Measurements from ENCODE around the gene SPEM2. TPM values are rescaled to one million over a fixed set of nuclear protein-coding genes. Genes with fewer than 3 reads are reported as not detected.

The SPEM2 gene
- total and polyA plus RNA-seq, 3 experiments from 2014 or later = not detected

- Mint-ChIP-seq H3K4me1 (peaks cover 8 to 28% (median 13%) of the 10 kb centered on the region in 3 donors), H3K36me3 (peaks cover 0 to 4% (median 0%) of the 10 kb centered on the region in 3 donors), H3K4me3 (peak overlapping the region in 6 of 7 donors; percentile 1 to 79 (median 34)), H3K27ac (peak overlapping the region in 7 of 8 donors; percentile 25 to 92 (median 48)), H3K9me3 (no peaks in the 10 kb centered on the region), H3K27me3 (peaks cover 0 to 6% of the 10 kb centered on the region in 2 donors)
- DNase-seq = no peak
- Histone ChIP-seq H3K4me1 (ENCODE audit: insufficient read depth, low read length) (peaks cover 8% of the 10 kb centered on the region), H3K27ac (ENCODE audit: low read depth, low read length) (no peak overlapping the region), H3K4me3 (ENCODE audit: low read length) (no peak overlapping the region), H3K9me3 (ENCODE audit: low read length) (no peaks in the 10 kb centered on the region), H3K27me3 (ENCODE audit: insufficient read depth, low read length, poor library complexity, severe bottlenecking) (no peaks in the 10 kb centered on the region), H3K36me3 (ENCODE audit: insufficient read depth, low read length) (no peaks in the 10 kb centered on the region)
- POLR2A ChIA-PET = interaction anchor here (0.5 kb wide), 1 partner anchor 37 kb away, joined by 3 read pairs; no protein-coding TSS in a partner anchor
- CTCF ChIA-PET = interaction anchor here (1.8 to 2.0 kb wide), 2 partner anchors 28 to 53 kb away, joined by 5 to 7 read pairs; no protein-coding TSS in a partner anchor
Measured at GRCh38 chr17:7408863-7409262, 16.6 kb upstream of the SPEM2 start.

DNA sequence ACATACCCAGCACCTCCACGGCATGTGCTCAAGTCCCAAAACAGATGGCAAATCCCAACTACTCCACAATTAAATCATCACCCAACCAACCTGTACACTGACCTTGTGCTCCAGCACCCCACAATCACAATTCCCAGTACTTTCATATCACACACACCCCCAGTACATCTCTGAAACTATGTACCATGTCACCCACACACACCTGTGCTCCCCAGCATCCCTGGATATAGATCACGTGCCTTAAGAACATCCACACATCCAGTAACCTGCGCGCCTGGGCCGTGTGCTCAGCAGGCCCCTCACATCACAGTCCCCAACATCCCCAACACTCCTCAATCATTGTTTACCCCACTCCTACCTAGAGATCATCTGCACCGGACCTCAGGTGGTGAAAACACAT, 15.7 kb upstream of the SPEM2 start:
- ChIA-PET CTCF (interaction anchor here (1.8 kb wide), 1 partner anchor 27 kb away, joined by 7 read pairs; no protein-coding TSS in a partner anchor), POLR2A (no interaction called here)
- Histone ChIP-seq H3K36me3 (ENCODE audit: insufficient read depth, low read length) (no peaks in the 10 kb centered on the region), H3K27me3 (ENCODE audit: insufficient read depth, low read length, poor library complexity, severe bottlenecking) (no peaks in the 10 kb centered on the region), H3K4me3 (ENCODE audit: low read length) (no peak overlapping the region), H3K9me3 (ENCODE audit: low read length) (no peaks in the 10 kb centered on the region), H3K27ac (ENCODE audit: low read depth, low read length) (no peak overlapping the region), H3K4me1 (ENCODE audit: insufficient read depth, low read length) (peaks cover 8% of the 10 kb centered on the region)
- DNase-seq = no peak
- Mint-ChIP-seq H3K36me3 (no peaks in the 10 kb centered on the region), H3K9me3 (no peaks in the 10 kb centered on the region), H3K27ac (peak overlapping the region in 3 of 8 donors; percentile 0 to 43 (median 31)), H3K4me3 (peak overlapping the region in 1 of 7 donors; percentile 78), H3K27me3 (peaks cover 0 to 6% of the 10 kb centered on the region in 2 donors), H3K4me1 (peaks cover 8 to 24% (median 8%) of the 10 kb centered on the region in 3 donors)

- H3K4me1 ChIP-seq (ENCODE audit: insufficient read depth, low read length) = no peaks in the 10 kb centered on the region
- H3K27me3 Mint-ChIP-seq = peaks cover 0 to 6% of the 10 kb centered on the region in 2 donors
- no peak for DNase-seq
- H3K27me3 ChIP-seq (ENCODE audit: insufficient read depth, low read length, poor library complexity, severe bottlenecking) = no peaks in the 10 kb centered on the region
- ChIA-PET POLR2A (no interaction called here), CTCF (no interaction called here)
- H3K4me3 ChIP-seq (ENCODE audit: low read length) = no peak overlapping the region
- no peaks in the 10 kb centered on the region for H3K9me3 Mint-ChIP-seq
- no peaks in the 10 kb centered on the region for H3K36me3 ChIP-seq (ENCODE audit: insufficient read depth, low read length)
- peaks cover 5 to 17% (median 8%) of the 10 kb centered on the region in 3 donors for H3K4me1 Mint-ChIP-seq
- H3K4me3 Mint-ChIP-seq = peak overlapping the region in 1 of 7 donors; percentile 37
- H3K27ac Mint-ChIP-seq = peak overlapping the region in 1 of 8 donors; percentile 38
- H3K27ac ChIP-seq (ENCODE audit: low read depth, low read length) = no peak overlapping the region
- no peaks in the 10 kb centered on the region for H3K36me3 Mint-ChIP-seq
- no peaks in the 10 kb centered on the region for H3K9me3 ChIP-seq (ENCODE audit: low read length)
Measured at GRCh38 chr17:7410634-7411426, 14.6 kb upstream of the SPEM2 start.

DNA sequence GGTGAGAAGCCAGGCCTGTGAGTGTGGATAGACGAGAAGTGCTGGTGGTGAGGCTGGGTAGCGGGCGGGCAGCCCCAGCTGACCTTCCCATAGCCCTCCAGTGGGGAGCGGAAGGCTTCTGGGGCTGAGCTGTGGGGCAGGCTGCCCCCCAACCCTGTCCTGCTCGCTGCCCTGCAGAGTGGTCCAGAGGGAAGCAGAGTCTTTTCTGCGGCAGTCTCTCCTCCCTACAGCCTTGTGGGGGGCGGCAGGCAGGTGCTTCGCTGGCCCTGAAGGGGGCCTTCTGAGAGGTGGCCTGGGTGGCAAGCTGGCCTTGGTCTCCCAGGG, 14.0 kb upstream of the SPEM2 start:
- no peaks in the 10 kb centered on the region for H3K27me3 ChIP-seq (ENCODE audit: insufficient read depth, low read length, poor library complexity, severe bottlenecking)
- ChIA-PET POLR2A (no interaction called here), CTCF (no interaction called here)
- H3K36me3 Mint-ChIP-seq = no peaks in the 10 kb centered on the region
- no peaks in the 10 kb centered on the region for H3K36me3 ChIP-seq (ENCODE audit: insufficient read depth, low read length)
- H3K4me1 ChIP-seq (ENCODE audit: insufficient read depth, low read length) = no peaks in the 10 kb centered on the region
- no peak for DNase-seq
- H3K4me3 ChIP-seq (ENCODE audit: low read length) = no peak overlapping the region
- no peaks in the 10 kb centered on the region for H3K9me3 ChIP-seq (ENCODE audit: low read length)
- H3K27me3 Mint-ChIP-seq = peaks cover 0 to 4% of the 10 kb centered on the region in 2 donors
- no peak overlapping the region for H3K27ac Mint-ChIP-seq
- H3K4me3 Mint-ChIP-seq = no peak overlapping the region
- H3K4me1 Mint-ChIP-seq = peaks cover 0 to 13% (median 8%) of the 10 kb centered on the region in 3 donors
- no peak overlapping the region for H3K27ac ChIP-seq (ENCODE audit: low read depth, low read length)
- H3K9me3 Mint-ChIP-seq = no peaks in the 10 kb centered on the region

- H3K27ac ChIP-seq (ENCODE audit: low read depth, low read length) = no peak overlapping the region
- no peak overlapping the region for H3K4me3 Mint-ChIP-seq
- no peaks in the 10 kb centered on the region for H3K36me3 ChIP-seq (ENCODE audit: insufficient read depth, low read length)
- H3K4me1 Mint-ChIP-seq = peaks cover 0 to 8% (median 6%) of the 10 kb centered on the region in 3 donors
- no peak overlapping the region for H3K4me3 ChIP-seq (ENCODE audit: low read length)
- peaks cover 0 to 4% of the 10 kb centered on the region in 2 donors for H3K27me3 Mint-ChIP-seq
- DNase-seq = no peak
- CTCF ChIA-PET = interaction anchor here (1.3 to 2.2 kb wide), 2 partner anchors 24 to 57 kb away, joined by 3 to 6 read pairs; no protein-coding TSS in a partner anchor
- no peak overlapping the region for H3K27ac Mint-ChIP-seq
- H3K9me3 ChIP-seq (ENCODE audit: low read length) = no peaks in the 10 kb centered on the region
- no peaks in the 10 kb centered on the region for H3K4me1 ChIP-seq (ENCODE audit: insufficient read depth, low read length)
- H3K27me3 ChIP-seq (ENCODE audit: insufficient read depth, low read length, poor library complexity, severe bottlenecking) = no peaks in the 10 kb centered on the region
- H3K9me3 Mint-ChIP-seq = no peaks in the 10 kb centered on the region
- POLR2A ChIA-PET = no interaction called here
- H3K36me3 Mint-ChIP-seq = peaks cover 0 to 1% (median 0%) of the 10 kb centered on the region in 3 donors
Measured at GRCh38 chr17:7413346-7413985, 11.9 kb upstream of the SPEM2 start.

DNA sequence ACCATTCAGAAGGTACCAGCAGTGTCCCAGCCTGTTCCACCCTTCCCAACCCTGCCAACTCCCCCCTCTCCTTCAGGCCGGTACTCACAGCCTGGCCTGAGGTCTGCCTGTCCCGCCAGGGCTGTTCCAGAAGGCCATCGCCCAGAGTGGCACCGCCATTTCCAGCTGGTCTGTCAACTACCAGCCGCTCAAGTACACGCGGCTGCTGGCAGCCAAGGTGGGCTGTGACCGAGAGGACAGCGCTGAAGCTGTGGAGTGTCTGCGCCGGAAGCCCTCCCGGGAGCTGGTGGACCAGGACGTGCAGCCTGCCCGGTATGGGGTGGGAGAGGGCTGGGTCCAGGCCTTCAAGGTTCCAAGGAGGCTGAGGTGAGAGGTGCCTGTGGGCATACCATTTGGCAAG, 10.6 kb upstream of the SPEM2 start:
- ChIA-PET POLR2A (no interaction called here), CTCF (interaction anchor here (1.3 kb wide), 1 partner anchor 22 kb away, joined by 3 read pairs; no protein-coding TSS in a partner anchor)
- H3K36me3 ChIP-seq (ENCODE audit: insufficient read depth, low read length) = no peaks in the 10 kb centered on the region
- peaks cover 0 to 2% (median 0%) of the 10 kb centered on the region in 3 donors for H3K4me1 Mint-ChIP-seq
- DNase-seq = no peak
- H3K27ac ChIP-seq (ENCODE audit: low read depth, low read length) = no peak overlapping the region
- H3K27me3 Mint-ChIP-seq = peaks cover 4 to 5% of the 10 kb centered on the region in 2 donors
- H3K4me3 Mint-ChIP-seq = no peak overlapping the region
- H3K4me3 ChIP-seq (ENCODE audit: low read length) = no peak overlapping the region
- H3K36me3 Mint-ChIP-seq = peaks cover 0 to 1% (median 0%) of the 10 kb centered on the region in 3 donors
- H3K4me1 ChIP-seq (ENCODE audit: insufficient read depth, low read length) = no peaks in the 10 kb centered on the region
- H3K27me3 ChIP-seq (ENCODE audit: insufficient read depth, low read length, poor library complexity, severe bottlenecking) = no peaks in the 10 kb centered on the region
- no peaks in the 10 kb centered on the region for H3K9me3 Mint-ChIP-seq
- H3K27ac Mint-ChIP-seq = no peak overlapping the region
- H3K9me3 ChIP-seq (ENCODE audit: low read length) = no peaks in the 10 kb centered on the region

GRCh38 chr17:7415784-7416183, 9.6 kb upstream of the SPEM2 start:
- peaks cover 1 to 6% of the 10 kb centered on the region in 2 donors for H3K27me3 Mint-ChIP-seq
- ChIA-PET POLR2A (no interaction called here), CTCF (no interaction called here)
- H3K27me3 ChIP-seq (ENCODE audit: insufficient read depth, low read length, poor library complexity, severe bottlenecking) = no peaks in the 10 kb centered on the region
- H3K9me3 ChIP-seq (ENCODE audit: low read length) = no peaks in the 10 kb centered on the region
- no peak overlapping the region for H3K4me3 ChIP-seq (ENCODE audit: low read length)
- H3K36me3 Mint-ChIP-seq = peaks cover 0 to 1% (median 0%) of the 10 kb centered on the region in 3 donors
- no peaks in the 10 kb centered on the region for H3K9me3 Mint-ChIP-seq
- peaks cover 0 to 2% (median 0%) of the 10 kb centered on the region in 3 donors for H3K4me1 Mint-ChIP-seq
- H3K27ac ChIP-seq (ENCODE audit: low read depth, low read length) = no peak overlapping the region
- H3K4me1 ChIP-seq (ENCODE audit: insufficient read depth, low read length) = no peaks in the 10 kb centered on the region
- H3K36me3 ChIP-seq (ENCODE audit: insufficient read depth, low read length) = no peaks in the 10 kb centered on the region
- no peak overlapping the region for H3K4me3 Mint-ChIP-seq
- no peak for DNase-seq
- H3K27ac Mint-ChIP-seq = no peak overlapping the region

GRCh38 chr17:7416323-7416722, 9.1 kb upstream of the SPEM2 start:
- Histone ChIP-seq H3K27me3 (ENCODE audit: insufficient read depth, low read length, poor library complexity, severe bottlenecking) (no peaks in the 10 kb centered on the region), H3K9me3 (ENCODE audit: low read length) (no peaks in the 10 kb centered on the region), H3K36me3 (ENCODE audit: insufficient read depth, low read length) (no peaks in the 10 kb centered on the region), H3K4me1 (ENCODE audit: insufficient read depth, low read length) (no peaks in the 10 kb centered on the region), H3K27ac (ENCODE audit: low read depth, low read length) (no peak overlapping the region), H3K4me3 (ENCODE audit: low read length) (no peak overlapping the region)
- no peak overlapping the region for H3K4me3 Mint-ChIP-seq
- peaks cover 0 to 1% (median 0%) of the 10 kb centered on the region in 3 donors for H3K36me3 Mint-ChIP-seq
- peaks cover 1 to 6% of the 10 kb centered on the region in 2 donors for H3K27me3 Mint-ChIP-seq
- POLR2A ChIA-PET = no interaction called here
- CTCF ChIA-PET = no interaction called here
- H3K27ac Mint-ChIP-seq = peak overlapping the region in 1 of 8 donors; percentile 10
- H3K4me1 Mint-ChIP-seq = peaks cover 0 to 2% (median 0%) of the 10 kb centered on the region in 3 donors
- H3K9me3 Mint-ChIP-seq = no peaks in the 10 kb centered on the region
- DNase-seq = no peak

Measured in CD8-positive, alpha-beta memory T cell (primary cell).